ENCODE measurements around the gene LRRC46. TPM values are rescaled to one million over a fixed set of nuclear protein-coding genes. Genes with fewer than 3 reads are reported as not detected.
A peak's percentile ranks its signal among the peaks of the same experiment; 100 is the strongest.

The LRRC46 gene
- total and polyA plus RNA-seq, 9 of the 15 experiments (the other 6 are each of a cell fraction or from before 2014, with no cell fraction given): 0.39 to 1.4 (median 0.53) TPM; not detected in 1

DNA sequence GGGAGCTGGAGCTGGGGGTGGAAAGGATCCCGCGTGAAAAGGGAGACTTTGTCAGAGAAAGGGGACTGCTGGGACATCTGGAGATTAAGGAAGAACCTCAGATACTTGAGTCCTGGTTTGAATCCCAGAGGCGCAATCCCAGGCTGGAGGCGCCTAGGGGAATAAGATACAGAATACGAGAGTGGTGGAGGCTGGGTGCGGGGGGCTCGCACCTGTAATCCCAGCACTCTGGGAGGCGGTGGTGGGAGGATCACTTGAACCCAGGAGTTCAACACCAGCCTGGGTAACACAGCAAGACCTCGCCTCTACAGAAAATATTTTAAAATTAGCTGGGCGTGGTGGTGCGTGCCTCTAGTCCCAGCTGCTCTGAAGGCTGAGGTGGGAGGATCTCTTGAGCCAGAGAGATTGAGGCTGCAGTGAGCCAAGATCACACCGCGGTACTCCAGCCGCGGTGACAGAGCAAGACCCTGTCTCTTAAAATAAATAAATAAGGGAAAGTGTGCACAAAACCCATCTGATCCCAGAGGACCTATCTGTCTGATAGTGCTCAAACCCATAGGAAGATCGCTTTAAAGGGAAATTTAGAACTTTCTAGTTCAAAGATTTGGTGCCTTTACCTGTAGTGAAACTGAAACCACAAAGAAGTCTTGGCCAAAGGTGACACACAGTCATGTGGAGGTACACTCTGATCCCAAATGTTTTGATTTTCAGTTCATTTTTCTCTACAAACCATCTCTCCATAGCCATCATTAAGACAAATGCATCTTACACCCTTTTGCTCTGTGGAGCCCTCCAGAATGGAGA is 10.2 kb downstream of the LRRC46 start (continued):
- TF ChIP-seq, protein P1, sequence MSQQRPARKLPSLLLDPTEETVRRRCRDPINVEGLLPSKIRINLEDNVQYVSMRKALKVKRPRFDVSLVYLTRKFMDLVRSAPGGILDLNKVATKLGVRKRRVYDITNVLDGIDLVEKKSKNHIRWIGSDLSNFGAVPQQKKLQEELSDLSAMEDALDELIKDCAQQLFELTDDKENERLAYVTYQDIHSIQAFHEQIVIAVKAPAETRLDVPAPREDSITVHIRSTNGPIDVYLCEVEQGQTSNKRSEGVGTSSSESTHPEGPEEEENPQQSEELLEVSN (IDR thresholded peaks at IDR 0.05; ENCODE audit: borderline replicate concordance in 1 of 2, extremely low read depth in 1 of 2, insufficient read depth in 1 of 2, insufficient read length in 1 of 2, low read depth in 1 of 2, low read length in 1 of 2, poor library complexity in 1 of 2, severe bottlenecking in 1 of 2): no peak
- no peak for TF ChIP-seq SNIP1 (IDR thresholded peaks at IDR 0.05; ENCODE audit: low read depth)
- peak; percentile 8; the same call in 1 of the 2 replicates for TF ChIP-seq L3MBTL2 (IDR thresholded peaks at IDR 0.05)
- no peak for TF ChIP-seq PHB (CRISPR knock-in tag; IDR thresholded peaks at IDR 0.05)
- TF ChIP-seq, protein P2, sequence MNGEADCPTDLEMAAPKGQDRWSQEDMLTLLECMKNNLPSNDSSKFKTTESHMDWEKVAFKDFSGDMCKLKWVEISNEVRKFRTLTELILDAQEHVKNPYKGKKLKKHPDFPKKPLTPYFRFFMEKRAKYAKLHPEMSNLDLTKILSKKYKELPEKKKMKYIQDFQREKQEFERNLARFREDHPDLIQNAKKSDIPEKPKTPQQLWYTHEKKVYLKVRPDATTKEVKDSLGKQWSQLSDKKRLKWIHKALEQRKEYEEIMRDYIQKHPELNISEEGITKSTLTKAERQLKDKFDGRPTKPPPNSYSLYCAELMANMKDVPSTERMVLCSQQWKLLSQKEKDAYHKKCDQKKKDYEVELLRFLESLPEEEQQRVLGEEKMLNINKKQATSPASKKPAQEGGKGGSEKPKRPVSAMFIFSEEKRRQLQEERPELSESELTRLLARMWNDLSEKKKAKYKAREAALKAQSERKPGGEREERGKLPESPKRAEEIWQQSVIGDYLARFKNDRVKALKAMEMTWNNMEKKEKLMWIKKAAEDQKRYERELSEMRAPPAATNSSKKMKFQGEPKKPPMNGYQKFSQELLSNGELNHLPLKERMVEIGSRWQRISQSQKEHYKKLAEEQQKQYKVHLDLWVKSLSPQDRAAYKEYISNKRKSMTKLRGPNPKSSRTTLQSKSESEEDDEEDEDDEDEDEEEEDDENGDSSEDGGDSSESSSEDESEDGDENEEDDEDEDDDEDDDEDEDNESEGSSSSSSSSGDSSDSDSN (IDR thresholded peaks at IDR 0.05; ENCODE audit: borderline replicate concordance in 1 of 2, low read depth in 2 of 2, low read length in 2 of 2): no peak
- TF ChIP-seq, protein P3, sequence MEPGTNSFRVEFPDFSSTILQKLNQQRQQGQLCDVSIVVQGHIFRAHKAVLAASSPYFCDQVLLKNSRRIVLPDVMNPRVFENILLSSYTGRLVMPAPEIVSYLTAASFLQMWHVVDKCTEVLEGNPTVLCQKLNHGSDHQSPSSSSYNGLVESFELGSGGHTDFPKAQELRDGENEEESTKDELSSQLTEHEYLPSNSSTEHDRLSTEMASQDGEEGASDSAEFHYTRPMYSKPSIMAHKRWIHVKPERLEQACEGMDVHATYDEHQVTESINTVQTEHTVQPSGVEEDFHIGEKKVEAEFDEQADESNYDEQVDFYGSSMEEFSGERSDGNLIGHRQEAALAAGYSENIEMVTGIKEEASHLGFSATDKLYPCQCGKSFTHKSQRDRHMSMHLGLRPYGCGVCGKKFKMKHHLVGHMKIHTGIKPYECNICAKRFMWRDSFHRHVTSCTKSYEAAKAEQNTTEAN (CRISPR knock-in tag; IDR thresholded peaks at IDR 0.05): no peak
- TF ChIP-seq SMAD4 (CRISPR knock-in tag; conservative IDR thresholded peaks at IDR 0.05): 0 out of 2 replicates have a peak, but pooled peaks have one; percentile 6
- no peak for TF ChIP-seq TFAM (CRISPR knock-in tag; conservative IDR thresholded peaks at IDR 0.05)
- no peak for TF ChIP-seq GTF2E2 (tag; IDR thresholded peaks at IDR 0.05)
- TF ChIP-seq NFATC3 (IDR thresholded peaks at IDR 0.05): no peak
- TF ChIP-seq KDM4B (IDR thresholded peaks at IDR 0.05; ENCODE audit: borderline replicate concordance in 2 of 2, low read depth in 1 of 2): 0 out of 4 replicates have a peak, but pooled peaks of 1 of the 2 experiments have one; percentile 39
- TF ChIP-seq DIDO1 (tag; IDR thresholded peaks at IDR 0.05; ENCODE audit: low read depth): no peak
- TF ChIP-seq FOXP1 (CRISPR knock-in tag; IDR thresholded peaks at IDR 0.05): 0 out of 2 replicates have a peak, but pooled peaks have one; percentile 11
- TF ChIP-seq WHSC1 (IDR thresholded peaks at IDR 0.05; ENCODE audit: low read length): no peak
- TF ChIP-seq, protein P4, sequence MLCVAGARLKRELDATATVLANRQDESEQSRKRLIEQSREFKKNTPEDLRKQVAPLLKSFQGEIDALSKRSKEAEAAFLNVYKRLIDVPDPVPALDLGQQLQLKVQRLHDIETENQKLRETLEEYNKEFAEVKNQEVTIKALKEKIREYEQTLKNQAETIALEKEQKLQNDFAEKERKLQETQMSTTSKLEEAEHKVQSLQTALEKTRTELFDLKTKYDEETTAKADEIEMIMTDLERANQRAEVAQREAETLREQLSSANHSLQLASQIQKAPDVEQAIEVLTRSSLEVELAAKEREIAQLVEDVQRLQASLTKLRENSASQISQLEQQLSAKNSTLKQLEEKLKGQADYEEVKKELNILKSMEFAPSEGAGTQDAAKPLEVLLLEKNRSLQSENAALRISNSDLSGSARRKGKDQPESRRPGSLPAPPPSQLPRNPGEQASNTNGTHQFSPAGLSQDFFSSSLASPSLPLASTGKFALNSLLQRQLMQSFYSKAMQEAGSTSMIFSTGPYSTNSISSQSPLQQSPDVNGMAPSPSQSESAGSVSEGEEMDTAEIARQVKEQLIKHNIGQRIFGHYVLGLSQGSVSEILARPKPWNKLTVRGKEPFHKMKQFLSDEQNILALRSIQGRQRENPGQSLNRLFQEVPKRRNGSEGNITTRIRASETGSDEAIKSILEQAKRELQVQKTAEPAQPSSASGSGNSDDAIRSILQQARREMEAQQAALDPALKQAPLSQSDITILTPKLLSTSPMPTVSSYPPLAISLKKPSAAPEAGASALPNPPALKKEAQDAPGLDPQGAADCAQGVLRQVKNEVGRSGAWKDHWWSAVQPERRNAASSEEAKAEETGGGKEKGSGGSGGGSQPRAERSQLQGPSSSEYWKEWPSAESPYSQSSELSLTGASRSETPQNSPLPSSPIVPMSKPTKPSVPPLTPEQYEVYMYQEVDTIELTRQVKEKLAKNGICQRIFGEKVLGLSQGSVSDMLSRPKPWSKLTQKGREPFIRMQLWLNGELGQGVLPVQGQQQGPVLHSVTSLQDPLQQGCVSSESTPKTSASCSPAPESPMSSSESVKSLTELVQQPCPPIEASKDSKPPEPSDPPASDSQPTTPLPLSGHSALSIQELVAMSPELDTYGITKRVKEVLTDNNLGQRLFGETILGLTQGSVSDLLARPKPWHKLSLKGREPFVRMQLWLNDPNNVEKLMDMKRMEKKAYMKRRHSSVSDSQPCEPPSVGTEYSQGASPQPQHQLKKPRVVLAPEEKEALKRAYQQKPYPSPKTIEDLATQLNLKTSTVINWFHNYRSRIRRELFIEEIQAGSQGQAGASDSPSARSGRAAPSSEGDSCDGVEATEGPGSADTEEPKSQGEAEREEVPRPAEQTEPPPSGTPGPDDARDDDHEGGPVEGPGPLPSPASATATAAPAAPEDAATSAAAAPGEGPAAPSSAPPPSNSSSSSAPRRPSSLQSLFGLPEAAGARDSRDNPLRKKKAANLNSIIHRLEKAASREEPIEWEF (CRISPR knock-in tag; IDR thresholded peaks at IDR 0.05): no peak
- TF ChIP-seq NR2C1 (IDR thresholded peaks at IDR 0.05): no peak
- TF ChIP-seq NR2C1 (tag; IDR thresholded peaks at IDR 0.05): no peak
